Lower leg skin (tissue), 3 donors: ENCODE data around the gene SMPDL3A.

Source experiments
- POLR2A ChIP-seq, 2 donors: fragments of 450-650 bp; IDR thresholded peaks; one replicate each; pipeline ENCODE4 v1.6.1; 2016 to 2017; ENCODE audit warnings: antibody characterized with exemption in 2 of 2, mild to moderate bottlenecking in 1 of 2, moderate library complexity in 1 of 2
- TF ChIP-seq, protein P1 (sequence below), 3 donors: fragments of 450-650 bp; IDR thresholded peaks; one replicate each; pipeline ENCODE4 v1.5.1; 2016; ENCODE audit warnings: antibody characterized with exemption in 3 of 3, mild to moderate bottlenecking in 3 of 3, moderate library complexity in 2 of 3

GRCh38 chr6:122785891-122786290 is 3.2 kb upstream of the SMPDL3A start:
- TF ChIP-seq POLR2A (IDR thresholded peaks at IDR 0.05): no peak
- TF ChIP-seq, protein P1, sequence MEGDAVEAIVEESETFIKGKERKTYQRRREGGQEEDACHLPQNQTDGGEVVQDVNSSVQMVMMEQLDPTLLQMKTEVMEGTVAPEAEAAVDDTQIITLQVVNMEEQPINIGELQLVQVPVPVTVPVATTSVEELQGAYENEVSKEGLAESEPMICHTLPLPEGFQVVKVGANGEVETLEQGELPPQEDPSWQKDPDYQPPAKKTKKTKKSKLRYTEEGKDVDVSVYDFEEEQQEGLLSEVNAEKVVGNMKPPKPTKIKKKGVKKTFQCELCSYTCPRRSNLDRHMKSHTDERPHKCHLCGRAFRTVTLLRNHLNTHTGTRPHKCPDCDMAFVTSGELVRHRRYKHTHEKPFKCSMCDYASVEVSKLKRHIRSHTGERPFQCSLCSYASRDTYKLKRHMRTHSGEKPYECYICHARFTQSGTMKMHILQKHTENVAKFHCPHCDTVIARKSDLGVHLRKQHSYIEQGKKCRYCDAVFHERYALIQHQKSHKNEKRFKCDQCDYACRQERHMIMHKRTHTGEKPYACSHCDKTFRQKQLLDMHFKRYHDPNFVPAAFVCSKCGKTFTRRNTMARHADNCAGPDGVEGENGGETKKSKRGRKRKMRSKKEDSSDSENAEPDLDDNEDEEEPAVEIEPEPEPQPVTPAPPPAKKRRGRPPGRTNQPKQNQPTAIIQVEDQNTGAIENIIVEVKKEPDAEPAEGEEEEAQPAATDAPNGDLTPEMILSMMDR (IDR thresholded peaks at IDR 0.05): no peak
